ENCODE results near the gene MCM3AP. TPM values are rescaled to one million over a fixed set of nuclear protein-coding genes. Genes with fewer than 3 reads are reported as not detected.

Gene MCM3AP
- total RNA-seq = 100 to 1,000 TPM; 109 to 121 TPM

DNA sequence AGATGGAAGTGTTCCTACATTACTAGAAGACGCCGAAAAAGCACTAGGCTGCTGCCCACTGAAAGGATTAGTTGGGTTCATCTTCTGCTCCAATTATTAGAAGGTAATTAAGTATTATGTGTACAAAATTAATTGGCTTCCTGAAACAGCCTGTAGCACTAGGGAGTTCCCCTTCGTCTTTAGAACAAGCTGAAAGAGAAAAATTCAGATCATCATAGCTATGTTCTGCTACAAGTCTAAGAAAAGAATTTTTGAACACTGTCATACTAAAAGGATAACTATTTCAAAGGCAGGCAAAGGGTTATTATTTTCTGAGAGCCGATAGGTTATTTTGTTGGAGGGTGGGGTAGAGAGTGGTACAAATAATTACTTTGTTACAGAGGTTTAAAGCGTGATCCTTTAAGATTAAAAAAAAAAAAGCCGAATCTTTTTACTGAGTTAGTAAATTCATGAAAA lies at the start of gene MCM3AP:
Gene MCM3AP (minus strand): TSS at position 406 of the 456 bp plus-strand sequence. CDS start 325 bp downstream, at position 81.
- Mint-ChIP-seq H3K36me3 (ENCODE audit: low read depth) (peaks cover 54% of the 10 kb centered on the region), H3K27ac (peak within 1 kb of the TSS; percentile 96), H3K4me1 (peaks cover 58% of the 10 kb centered on the region), H3K4me3 (peak within 1 kb of the TSS; percentile 97), H3K27me3 (no peaks in the 10 kb centered on the region), H3K9me3 (no peaks in the 10 kb centered on the region)
- POLR2A ChIA-PET = interaction anchor here (0.7 to 3.3 kb wide), 12 partner anchors 12 to 172 kb away, joined by 3 to 37 read pairs (median 6); partner anchors contain the start of gene C21orf58
- CTCF ChIA-PET = interaction anchor here (0.9 to 2.4 kb wide), 6 partner anchors 32 to 216 kb away, joined by 3 to 13 read pairs (median 4); a partner anchor contains a TSS
- no peak for DNase-seq

DNA sequence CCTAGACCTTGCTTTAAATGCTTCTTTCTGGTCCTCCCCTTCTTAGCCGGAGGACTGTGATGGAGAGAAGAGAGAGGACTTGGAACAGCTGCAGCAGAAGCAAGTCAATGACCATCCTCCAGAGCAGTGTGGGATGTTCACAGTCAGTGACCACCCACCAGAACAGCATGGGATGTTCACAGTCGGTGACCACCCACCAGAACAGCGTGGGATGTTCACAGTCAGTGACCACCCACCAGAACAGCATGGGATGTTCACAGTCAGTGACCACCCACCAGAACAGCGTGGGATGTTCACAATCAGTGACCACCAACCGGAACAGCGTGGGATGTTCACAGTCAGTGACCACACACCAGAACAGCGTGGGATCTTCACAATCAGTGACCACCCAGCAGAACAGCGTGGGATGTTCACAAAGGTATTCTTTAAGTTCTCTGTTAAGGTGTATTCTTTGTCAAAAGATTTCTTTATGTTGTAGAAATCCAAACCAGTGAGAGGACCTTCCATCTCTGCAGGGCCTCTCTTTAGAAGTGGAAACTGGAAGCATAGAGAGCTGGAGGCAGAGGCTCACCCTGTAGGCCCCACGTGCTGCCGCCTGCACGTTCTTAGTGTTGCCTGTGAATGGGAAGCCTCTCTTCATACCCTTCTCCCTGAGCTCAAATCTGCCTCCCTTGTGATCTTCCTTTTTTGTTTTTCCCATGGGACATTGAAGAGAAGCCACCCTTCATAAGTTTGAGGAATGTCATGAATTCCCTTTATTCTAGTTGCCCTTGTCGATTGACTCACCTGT lies 49.1 kb upstream of the MCM3AP start:
- Mint-ChIP-seq H3K36me3 (ENCODE audit: low read depth) (peaks cover 50% of the 10 kb centered on the region), H3K27me3 (no peaks in the 10 kb centered on the region), H3K4me3 (no peak overlapping the region), H3K27ac (no peak overlapping the region), H3K9me3 (no peaks in the 10 kb centered on the region), H3K4me1 (peaks cover 2% of the 10 kb centered on the region)
- ChIA-PET CTCF (interaction anchor here (0.7 kb wide), 1 partner anchor 111 kb away, joined by 4 read pairs; no protein-coding TSS in a partner anchor), POLR2A (no interaction called here)
- no peak for DNase-seq

DNA sequence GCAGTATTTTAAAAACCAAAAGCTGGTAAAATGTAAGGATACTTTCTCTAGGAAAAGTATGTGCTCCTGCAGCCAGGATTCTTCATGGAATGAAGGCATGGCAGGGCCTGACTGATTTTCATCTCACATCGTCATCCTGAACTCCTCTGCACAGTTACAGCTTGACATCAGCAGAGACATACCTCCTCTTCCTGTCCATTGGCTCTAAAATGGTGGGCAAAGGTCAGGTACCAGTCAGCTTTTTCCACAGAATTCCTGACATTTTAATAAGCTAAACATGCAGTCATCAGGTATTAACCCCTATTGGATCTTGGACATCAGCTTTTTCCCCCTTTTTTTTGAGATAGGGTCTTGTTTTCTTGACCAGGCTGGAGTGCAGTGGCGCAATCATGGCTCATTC lies 44.4 kb upstream of the MCM3AP start:
- H3K27ac Mint-ChIP-seq = no peak overlapping the region
- H3K36me3 Mint-ChIP-seq (ENCODE audit: low read depth) = peaks cover 45% of the 10 kb centered on the region
- CTCF ChIA-PET = no interaction called here
- POLR2A ChIA-PET = interaction anchor here (0.5 kb wide), 1 partner anchor 11 kb away, joined by 3 read pairs; no protein-coding TSS in a partner anchor
- H3K4me1 Mint-ChIP-seq = peaks cover 19% of the 10 kb centered on the region
- no peak overlapping the region for H3K4me3 Mint-ChIP-seq
- H3K27me3 Mint-ChIP-seq = no peaks in the 10 kb centered on the region
- no peak for DNase-seq
- no peaks in the 10 kb centered on the region for H3K9me3 Mint-ChIP-seq

DNA sequence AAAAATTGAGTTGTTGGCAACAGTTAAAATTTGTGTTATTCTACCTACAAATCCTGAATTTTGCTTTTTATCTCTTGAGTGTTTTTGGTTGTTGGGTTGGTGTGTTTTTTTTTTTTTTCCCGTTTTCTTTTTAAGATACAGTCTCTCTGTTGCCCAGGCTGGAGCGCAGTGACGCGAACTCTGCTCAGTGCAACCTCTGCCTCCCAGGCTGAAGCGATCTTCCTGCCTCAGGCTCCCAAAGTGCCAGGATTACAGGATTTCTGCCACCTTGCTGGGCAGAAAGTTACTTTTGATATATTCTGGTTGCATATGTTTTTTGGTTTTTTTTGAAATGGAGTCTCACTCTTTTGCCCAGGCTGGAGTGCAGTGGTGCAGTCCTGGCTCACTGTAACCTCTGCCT lies 42.7 kb upstream of the MCM3AP start:
- no peak overlapping the region for H3K4me3 Mint-ChIP-seq
- no peaks in the 10 kb centered on the region for H3K27me3 Mint-ChIP-seq
- peaks cover 19% of the 10 kb centered on the region for H3K4me1 Mint-ChIP-seq
- peaks cover 48% of the 10 kb centered on the region for H3K36me3 Mint-ChIP-seq (ENCODE audit: low read depth)
- no peaks in the 10 kb centered on the region for H3K9me3 Mint-ChIP-seq
- ChIA-PET POLR2A (no interaction called here), CTCF (no interaction called here)
- DNase-seq = no peak
- peak overlapping the region; percentile 26 for H3K27ac Mint-ChIP-seq

DNA sequence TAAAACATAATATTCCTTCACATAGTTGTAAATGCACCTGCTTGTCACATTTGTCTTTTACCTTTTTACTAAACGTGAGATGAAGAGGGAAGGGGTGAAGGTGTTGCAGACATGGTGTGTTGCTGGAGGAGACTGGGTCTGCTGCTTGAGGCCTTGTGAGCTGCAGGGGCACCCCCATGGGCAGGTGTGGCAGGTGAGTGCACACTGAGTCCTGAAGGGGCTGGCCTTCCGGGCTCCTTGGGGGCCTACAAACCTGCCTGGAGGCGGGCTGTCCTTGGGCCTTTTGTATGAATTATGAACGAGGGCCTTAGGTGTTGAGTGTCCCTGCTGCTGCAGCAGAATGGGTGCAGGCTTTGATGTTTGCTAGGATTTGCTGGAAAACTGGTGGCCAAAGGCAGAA lies 42.3 kb upstream of the MCM3AP start:
- POLR2A ChIA-PET = no interaction called here

DNA sequence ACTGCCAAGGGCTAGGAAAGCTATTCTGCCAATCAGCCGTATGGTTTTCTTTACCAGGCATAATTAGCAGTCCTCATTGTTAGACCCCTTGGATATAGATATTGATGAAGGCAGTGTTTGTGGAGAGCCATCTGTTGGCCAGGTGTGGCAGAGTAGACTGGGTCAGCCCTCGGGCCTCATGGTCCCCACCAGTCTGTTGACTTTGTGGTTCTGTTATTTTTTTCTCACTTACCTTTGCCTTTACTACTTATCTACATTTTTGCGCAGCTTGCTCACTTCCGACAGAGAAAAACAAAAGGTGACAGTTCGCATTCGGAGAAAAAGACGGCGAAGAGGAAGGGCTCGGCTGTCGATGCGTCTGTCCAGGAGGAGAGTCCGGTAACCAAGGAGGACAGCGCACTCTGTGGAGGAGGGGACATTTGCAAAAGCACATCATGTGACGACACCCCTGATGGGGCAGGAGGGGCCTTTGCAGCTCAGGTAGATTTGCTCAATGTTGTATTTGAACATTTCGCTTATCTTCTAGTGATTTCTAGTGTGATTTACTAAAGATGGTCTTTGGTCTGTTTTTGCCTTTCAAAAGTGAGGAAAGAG lies 40.8 kb upstream of the MCM3AP start:
- POLR2A ChIA-PET = interaction anchor here (1.0 to 1.9 kb wide), 10 partner anchors 15 to 309 kb away, joined by 3 to 14 read pairs (median 4); partner anchors contain the start of genes LSS, MCM3AP, PRMT2 and YBEY
- Mint-ChIP-seq H3K36me3 (ENCODE audit: low read depth) (peaks cover 59% of the 10 kb centered on the region), H3K27ac (no peak overlapping the region), H3K27me3 (no peaks in the 10 kb centered on the region), H3K4me3 (no peak overlapping the region), H3K4me1 (peaks cover 29% of the 10 kb centered on the region), H3K9me3 (no peaks in the 10 kb centered on the region)
- CTCF ChIA-PET = interaction anchor here (0.6 to 2.1 kb wide), 5 partner anchors 9 to 314 kb away, joined by 3 to 11 read pairs (median 6); partner anchors contain the start of genes MCM3AP and YBEY
- DNase-seq = no peak

More for the DNA sequence above, 42.3 kb upstream of the MCM3AP start:
- Mint-ChIP-seq H3K27ac (no peak overlapping the region), H3K9me3 (no peaks in the 10 kb centered on the region), H3K36me3 (ENCODE audit: low read depth) (peaks cover 52% of the 10 kb centered on the region), H3K4me1 (peaks cover 19% of the 10 kb centered on the region), H3K27me3 (no peaks in the 10 kb centered on the region), H3K4me3 (no peak overlapping the region)
- no peak for DNase-seq
- CTCF ChIA-PET = no interaction called here

DNA sequence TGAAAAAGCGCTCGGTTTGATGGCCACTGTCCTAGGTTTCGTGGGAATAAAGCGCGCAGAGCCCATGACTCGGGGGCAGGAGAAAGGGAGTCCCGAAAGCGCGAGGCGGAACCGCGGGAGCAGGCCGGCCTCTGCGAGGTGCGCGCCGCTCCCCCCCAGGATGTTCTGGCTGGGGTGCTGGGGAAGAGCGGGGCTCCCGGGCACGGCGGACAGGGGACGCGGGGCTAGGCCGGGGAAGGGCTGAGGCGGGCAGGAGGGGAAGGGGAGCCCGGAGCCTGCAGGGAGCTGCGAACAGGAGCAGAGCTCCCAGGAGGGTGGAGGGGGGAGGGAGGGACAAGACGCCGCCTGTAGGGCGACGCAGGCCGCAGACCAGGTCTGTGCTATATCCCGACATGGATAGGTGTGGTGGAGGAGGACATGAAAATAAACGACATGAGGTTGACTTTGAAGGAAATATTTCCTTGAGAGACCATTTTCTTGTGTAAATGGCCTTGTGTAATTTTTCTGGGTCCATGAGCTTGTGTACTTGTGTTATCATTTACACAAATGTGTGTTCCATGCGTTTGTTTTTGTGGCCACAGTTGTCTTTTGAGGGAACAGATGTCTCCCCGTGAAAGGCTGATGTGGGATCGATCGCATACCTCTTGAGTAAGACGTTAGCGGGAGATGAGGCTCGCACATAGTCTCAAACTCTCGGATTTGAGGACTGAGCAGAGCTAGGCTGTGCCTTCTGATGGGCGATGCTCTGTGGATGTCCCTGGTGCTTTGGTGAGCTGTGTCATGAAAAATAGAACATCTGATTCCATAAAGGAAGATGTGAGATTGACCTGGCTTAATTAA lies 39.9 kb upstream of the MCM3AP start:
- Mint-ChIP-seq H3K4me3 (peak overlapping the region; percentile 84), H3K4me1 (peaks cover 35% of the 10 kb centered on the region), H3K27me3 (no peaks in the 10 kb centered on the region), H3K27ac (peak overlapping the region; percentile 86), H3K9me3 (no peaks in the 10 kb centered on the region), H3K36me3 (ENCODE audit: low read depth) (peaks cover 61% of the 10 kb centered on the region)
- ChIA-PET CTCF (interaction anchor here (0.6 to 2.1 kb wide), 6 partner anchors 10 to 314 kb away, joined by 3 to 11 read pairs (median 4); partner anchors contain the start of genes MCM3AP and YBEY), POLR2A (interaction anchor here (0.6 to 1.9 kb wide), 14 partner anchors 14 to 314 kb away, joined by 3 to 14 read pairs (median 4); partner anchors contain the start of genes LSS, MCM3AP, PRMT2 and YBEY)
- DNase-seq = peak; percentile 46

DNA sequence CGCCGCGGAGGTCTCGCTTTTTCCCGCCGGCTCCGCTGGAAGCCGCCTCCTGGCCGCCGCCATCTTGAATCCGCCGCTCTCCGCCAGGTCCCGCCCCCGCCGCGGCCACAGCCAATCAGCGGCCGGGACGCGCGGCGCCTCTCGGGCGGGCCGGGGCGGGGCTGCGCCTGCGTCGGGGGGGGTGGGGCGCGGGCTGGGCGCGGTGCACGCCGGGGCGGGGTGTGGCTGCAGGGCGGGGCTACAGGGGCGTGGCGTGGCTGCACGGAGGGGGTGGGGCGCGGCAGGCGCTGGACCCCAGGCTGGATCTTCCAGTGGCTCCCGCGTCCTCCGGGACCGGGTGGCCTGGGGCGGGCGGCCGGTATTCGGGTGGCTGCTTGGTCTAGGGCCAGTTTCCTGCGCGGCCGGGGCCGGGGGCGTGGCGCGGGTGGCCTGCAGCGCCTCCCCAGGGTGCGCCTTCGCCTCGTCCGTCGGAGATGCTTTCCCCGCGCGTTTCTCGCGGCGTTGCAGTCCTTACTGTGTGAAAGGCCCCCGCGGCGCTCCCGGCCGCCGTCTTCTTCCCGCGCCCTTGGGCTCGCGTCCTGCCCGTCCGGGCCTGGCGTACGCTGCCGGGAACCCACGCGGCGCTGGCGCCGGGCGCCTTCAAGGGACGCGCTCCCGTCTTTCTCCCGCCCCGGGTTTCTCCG lies 39.1 kb upstream of the MCM3AP start:
- ChIA-PET POLR2A (interaction anchor here (1.2 to 3.3 kb wide), 9 partner anchors 29 to 181 kb away, joined by 4 to 26 read pairs (median 8); partner anchors contain the start of genes DIP2A, MCM3AP and YBEY), CTCF (interaction anchor here (1.6 kb wide), 1 partner anchor 39 kb away, joined by 7 read pairs; the partner anchor contains the start of genes MCM3AP and YBEY)
- Mint-ChIP-seq H3K9me3 (no peaks in the 10 kb centered on the region), H3K36me3 (ENCODE audit: low read depth) (peaks cover 61% of the 10 kb centered on the region), H3K27ac (peak overlapping the region; percentile 93), H3K4me3 (peak overlapping the region; percentile 84), H3K4me1 (peaks cover 38% of the 10 kb centered on the region), H3K27me3 (no peaks in the 10 kb centered on the region)
- peak; percentile 87 for DNase-seq

DNA sequence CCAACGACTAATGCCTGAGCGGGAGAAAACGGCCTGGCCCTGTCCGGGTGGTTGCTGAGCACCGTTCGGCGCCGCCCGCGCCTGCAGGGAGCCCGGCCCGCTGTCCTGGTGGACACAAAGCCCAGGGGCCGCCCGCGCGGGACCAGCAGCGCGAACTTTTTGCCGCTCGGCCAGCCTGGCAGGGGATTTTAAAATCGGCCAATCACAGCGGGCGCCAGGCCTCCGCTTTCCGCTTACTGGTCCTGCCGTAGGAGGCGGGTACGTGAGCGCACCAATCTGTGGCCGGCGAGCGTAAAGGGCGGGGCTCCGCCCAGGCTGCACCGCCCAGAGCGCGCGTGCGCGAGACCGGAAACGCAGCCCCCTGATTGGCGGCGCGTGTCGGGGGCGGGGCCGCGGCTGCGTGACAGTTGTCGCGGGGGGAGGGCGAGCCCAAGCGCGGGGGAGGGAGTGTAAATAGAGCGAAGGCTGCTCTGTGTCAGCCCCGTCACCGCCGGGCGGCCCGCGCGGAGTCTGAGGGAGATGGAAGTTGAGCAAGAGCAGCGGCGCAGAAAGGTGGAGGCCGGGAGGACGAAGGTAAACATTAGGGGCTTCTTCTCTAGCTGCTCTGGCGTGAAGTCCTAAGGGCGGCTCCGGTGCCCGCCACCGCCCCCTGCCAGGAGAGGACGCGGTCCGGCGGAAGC lies 38.4 kb upstream of the MCM3AP start, which contains the start of the genes C21orf58 and PCNT:
Gene C21orf58 (minus strand): TSS at position 161 of the 680 bp plus-strand sequence. CDS start 1,132 bp downstream, outside the sequence.
Gene PCNT (plus strand): TSS at position 447 of the 680 bp plus-strand sequence. CDS start 73 bp downstream, at position 520.
- POLR2A ChIA-PET = interaction anchor here (1.0 to 3.3 kb wide), 15 partner anchors 13 to 311 kb away, joined by 3 to 37 read pairs (median 6); partner anchors contain the start of genes DIP2A, LSS, MCM3AP and PRMT2
- H3K4me3 Mint-ChIP-seq = peak within 1 kb of the TSS; percentile 84
- peaks cover 61% of the 10 kb centered on the region for H3K36me3 Mint-ChIP-seq (ENCODE audit: low read depth)
- peak; percentile 98 for DNase-seq
- no peaks in the 10 kb centered on the region for H3K9me3 Mint-ChIP-seq
- peaks cover 43% of the 10 kb centered on the region for H3K4me1 Mint-ChIP-seq
- H3K27me3 Mint-ChIP-seq = no peaks in the 10 kb centered on the region
- CTCF ChIA-PET = interaction anchor here (0.9 to 1.0 kb wide), 2 partner anchors 171 to 181 kb away, joined by 3 read pairs; no protein-coding TSS in a partner anchor
- H3K27ac Mint-ChIP-seq = peak within 1 kb of the TSS; percentile 93

DNA sequence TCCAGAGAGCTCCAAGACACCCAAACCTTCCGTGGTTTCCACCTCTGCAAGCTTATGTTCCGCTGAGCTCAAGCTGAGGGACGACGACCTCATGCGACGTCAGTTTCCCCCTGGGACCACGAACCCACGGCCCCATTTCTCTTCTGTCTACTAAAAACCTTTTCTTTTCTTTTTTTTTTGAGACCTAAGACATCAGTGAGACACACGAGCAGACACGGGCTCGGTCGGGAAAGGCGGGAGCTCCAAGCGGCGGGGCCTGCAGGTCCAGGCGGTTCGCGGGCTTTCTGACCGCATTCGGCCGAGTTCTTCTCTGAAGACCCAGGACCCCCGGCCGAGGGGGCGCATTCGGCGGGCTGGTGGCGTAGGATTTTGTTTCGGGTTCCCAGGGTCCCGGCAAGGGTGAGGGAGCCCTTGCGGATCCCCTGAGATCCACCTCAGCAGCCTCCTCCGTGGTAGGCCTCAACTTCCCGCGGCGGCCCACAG lies 37.9 kb upstream of the MCM3AP start:
- H3K27me3 Mint-ChIP-seq = no peaks in the 10 kb centered on the region
- H3K9me3 Mint-ChIP-seq = no peaks in the 10 kb centered on the region
- H3K4me1 Mint-ChIP-seq = peaks cover 47% of the 10 kb centered on the region
- DNase-seq = no peak
- peak overlapping the region; percentile 93 for H3K27ac Mint-ChIP-seq
- ChIA-PET CTCF (interaction anchor here (0.9 to 1.0 kb wide), 2 partner anchors 170 to 180 kb away, joined by 3 read pairs; no protein-coding TSS in a partner anchor), POLR2A (interaction anchor here (0.7 to 3.3 kb wide), 22 partner anchors 9 to 1449 kb away, joined by 3 to 37 read pairs (median 6); partner anchors contain the start of genes DIP2A, LSS, MCM3AP and PRMT2)
- peaks cover 58% of the 10 kb centered on the region for H3K36me3 Mint-ChIP-seq (ENCODE audit: low read depth)
- H3K4me3 Mint-ChIP-seq = peak overlapping the region; percentile 84

Data from activated CD4-positive, alpha-beta memory T cell treated with anti-CD3 and anti-CD28 coated beads, Interleukin-2, amount 10 ng/mL, durations not matched to agents 7 days and 5 days (primary cell).